Astrocyte of the spinal cord (primary cell): Measurements from ENCODE around the gene PNMT.

Experiments used
- DNase-seq: peaks from one replicate; pipeline ENCODE4 v3.0.0; 2011; ENCODE audit warnings: low read depth, low spot score
- H3K4me3 ChIP-seq: 2 replicates; pipeline ENCODE4 v1.5.1; 2011; ENCODE audit warnings: low read depth, mild to moderate bottlenecking, low read length, moderate library complexity
- CTCF ChIP-seq: IDR thresholded peaks from 2 replicates; pipeline ENCODE4 v1.5.1; 2012; ENCODE audit warnings: low read depth, mild to moderate bottlenecking, low read length, inconsistent platforms
- in situ Hi-C: cut with HindIII; loops from 2 replicates; pipeline ENCODE4 v1.10.0; 2017; ENCODE audit warnings: low sequenced_read_pairs

PNMT gene

GRCh38 chr17:39639043-39639442 lies 29.2 kb upstream of the PNMT start:
- in situ Hi-C loops = no loop called here
- no peak for TF ChIP-seq CTCF

DNA sequence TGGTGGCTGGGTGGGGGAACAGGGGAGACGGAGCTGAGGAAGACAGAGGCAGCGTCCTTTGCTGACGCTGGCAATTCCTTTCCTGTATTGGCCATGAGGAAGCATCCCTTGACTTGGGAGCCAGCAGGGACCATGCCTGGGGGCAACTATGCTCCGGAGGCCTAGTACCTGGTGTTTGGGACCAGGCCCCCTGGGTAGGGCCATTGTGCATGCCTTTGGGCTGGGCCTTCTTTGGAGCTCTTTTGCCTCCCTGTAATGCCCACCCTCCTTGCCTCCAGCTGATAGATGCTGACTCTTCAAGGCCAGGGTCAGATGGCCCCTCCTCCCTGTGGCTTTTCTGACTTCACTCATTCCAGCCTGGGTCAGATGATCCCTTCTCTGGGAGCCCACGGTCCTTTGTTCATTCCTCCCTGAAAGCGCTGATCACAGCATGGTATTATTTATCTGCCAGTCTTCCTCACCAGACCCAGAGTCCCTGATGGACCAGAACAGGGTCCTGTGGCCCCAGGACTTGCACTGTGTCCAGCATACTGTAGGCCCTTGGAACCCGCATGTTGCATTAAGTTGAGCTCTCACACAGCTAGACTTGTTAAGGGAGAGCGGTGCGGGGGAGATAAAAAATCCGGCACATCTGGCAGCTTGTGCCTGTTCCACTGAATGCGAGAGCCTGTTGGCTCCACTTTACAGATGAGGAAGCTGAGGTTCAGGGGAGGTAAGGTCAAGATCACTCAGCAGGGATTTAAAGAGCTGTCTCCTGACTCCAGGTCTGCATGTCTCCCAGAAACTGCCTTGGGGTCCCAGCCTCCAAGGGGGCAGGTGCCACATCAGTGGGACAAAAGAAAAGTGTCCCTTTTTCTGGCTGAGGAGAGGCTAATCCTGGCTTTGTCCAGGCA lies 28.4 kb upstream of the PNMT start:
- DNase-seq = no peak
- no peak overlapping the region for H3K4me3 ChIP-seq
- TF ChIP-seq CTCF = no peak
- in situ Hi-C loops = no loop called here

More at GRCh38 chr17:39639043-39639442, 29.2 kb upstream of the PNMT start:
- no peak for DNase-seq
- H3K4me3 ChIP-seq = no peak overlapping the region

- no peak overlapping the region for H3K4me3 ChIP-seq
- no peak for DNase-seq
- in situ Hi-C loops = no loop called here
- no peak for TF ChIP-seq CTCF
Observed at GRCh38 chr17:39640591-39641031, 27.6 kb upstream of the PNMT start.

- in situ Hi-C loops = no loop called here
- no peak for TF ChIP-seq CTCF
- no peak for DNase-seq
- no peak overlapping the region for H3K4me3 ChIP-seq
Observed at GRCh38 chr17:39641097-39641496, 27.2 kb upstream of the PNMT start.

GRCh38 chr17:39641883-39642282 lies 26.4 kb upstream of the PNMT start:
- TF ChIP-seq CTCF = no peak
- H3K4me3 ChIP-seq = no peak overlapping the region
- DNase-seq = no peak
- in situ Hi-C loops = no loop called here

DNA sequence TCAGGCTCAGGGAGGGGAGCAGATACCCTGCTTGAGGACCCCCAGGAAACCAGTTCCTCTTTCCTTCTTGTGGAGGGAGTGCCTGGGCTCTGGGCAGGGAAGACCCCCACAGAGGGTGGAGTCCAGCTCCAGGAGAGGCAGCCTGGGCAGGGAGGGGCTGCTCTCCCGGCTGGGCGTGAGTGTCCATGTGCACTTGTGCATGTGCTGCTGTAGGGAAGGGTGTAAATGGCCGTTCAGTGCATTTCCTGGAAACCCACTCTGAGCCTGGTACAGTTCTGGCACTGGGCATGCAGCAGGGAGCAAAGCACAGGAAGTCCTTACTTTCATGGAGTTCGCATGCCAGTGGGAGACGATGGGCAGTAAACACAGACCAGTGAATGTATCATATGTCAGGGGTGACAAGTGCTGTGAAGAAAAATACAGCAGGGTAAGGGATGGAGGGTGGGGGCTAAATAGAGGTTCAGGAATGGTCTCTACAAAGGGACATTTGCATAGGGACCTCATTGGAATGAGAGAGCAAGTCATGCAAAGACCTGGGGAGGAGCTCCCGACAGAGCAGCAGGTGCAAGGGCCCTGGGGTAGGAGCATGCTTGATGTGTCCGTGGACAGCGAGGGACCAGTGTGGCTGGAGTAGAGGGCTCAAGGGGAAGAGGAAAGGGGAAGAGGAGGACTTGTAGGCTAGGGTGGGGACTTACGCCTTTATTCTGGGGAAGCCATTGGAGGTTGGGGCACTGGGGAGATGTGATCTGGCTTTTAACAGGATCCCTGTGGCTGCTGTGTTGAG lies 25.8 kb upstream of the PNMT start:
- no peak for DNase-seq
- in situ Hi-C loops = no loop called here
- TF ChIP-seq CTCF = no peak
- no peak overlapping the region for H3K4me3 ChIP-seq
